Activated B cell treated with CpG ODN at 0.5 μM for 24 hours (primary cell): ENCODE results near the gene AP4S1. TPM values are rescaled to one million over a fixed set of nuclear protein-coding genes. Genes with fewer than 3 reads are reported as not detected.
"Not testable (repeated sequence)": the region's sequence is repeated elsewhere in the genome, so short reads cannot be mapped to it uniquely, and the experiment has no call there.

Experiments
- ATAC-seq: fragments of 200-7000 bp; cut with Tn5 transposase; one replicate; pipeline ENCODE4 v1.10.0; 2021; ENCODE audit warnings: low read depth, mild to moderate bottlenecking, moderate library complexity
- CTCF ChIA-PET: fragments of 350-600 bp; sonication (Branson Sonifier 250); formaldehyde crosslinking; loops from one replicate; lab custom pipeline; 2021; ENCODE audit warnings: antibody characterized with exemption; lab: Charles Lee
- POLR2A ChIA-PET: fragments of 350-600 bp; sonication (Branson Sonifier 250); formaldehyde crosslinking; loops from one replicate; lab custom pipeline; 2021; ENCODE audit warnings: antibody characterized with exemption; lab: Charles Lee
- DNase-seq: peaks from one replicate; pipeline ENCODE4 v3.0.0; 2022
- H3K27ac Mint-ChIP-seq: one replicate; pipeline ENCODE4 v1.8.0; 2020; ENCODE audit warnings: mixed read lengths
- H3K27me3 Mint-ChIP-seq: one replicate; pipeline ENCODE4 v1.8.0; 2021; ENCODE audit warnings: mixed read lengths
- H3K36me3 Mint-ChIP-seq: one replicate; pipeline ENCODE4 v1.8.0; 2021; ENCODE audit warnings: low read depth, mixed read lengths
- H3K4me1 Mint-ChIP-seq: one replicate; pipeline ENCODE4 v1.8.0; 2021; ENCODE audit warnings: mixed read lengths
- H3K4me3 Mint-ChIP-seq: one replicate; pipeline ENCODE4 v1.8.0; 2020; ENCODE audit warnings: mild to moderate bottlenecking, mixed read lengths
- H3K9me3 Mint-ChIP-seq: one replicate; pipeline ENCODE4 v1.8.0; 2020; ENCODE audit warnings: mixed read lengths
- CTCF ChIP-seq: fragments of 200-600 bp; IDR thresholded peaks from one replicate; pipeline ENCODE4 v1.8.0; 2022; ENCODE audit warnings: antibody characterized with exemption, mild to moderate bottlenecking
- intact Hi-C: fragments of 100-400 bp; cut with micrococcal nuclease; formaldehyde crosslinking; loops from one replicate; pipeline ENCODE4 v1.15.1; 2024
- total RNA-seq: library from RNA; stranded (reverse); gene quantifications from 2 replicates; pipeline ENCODE4 v1.2.3, GENCODE V29; 2022

AP4S1 gene
- total RNA-seq, 1 donor from 2014 or later: 14.8 TPM

GRCh38 chr14:31057035-31057434 is 31.6 kb downstream of the AP4S1 start:
- H3K36me3 Mint-ChIP-seq: peaks cover 4% of the 10 kb centered on the region
- intact Hi-C loops: no loop called here
- CTCF ChIA-PET: no interaction called here
- no peaks in the 10 kb centered on the region for H3K27me3 Mint-ChIP-seq
- POLR2A ChIA-PET: no interaction called here
- ATAC-seq (no peak), DNase-seq (no peak)
- H3K4me3 Mint-ChIP-seq: no peak overlapping the region
- H3K4me1 Mint-ChIP-seq: peaks cover 10% of the 10 kb centered on the region
- no peak overlapping the region for H3K27ac Mint-ChIP-seq
- TF ChIP-seq CTCF: no peak
- H3K9me3 Mint-ChIP-seq: no peaks in the 10 kb centered on the region

GRCh38 chr14:31057701-31058364 is 32.4 kb downstream of the AP4S1 start:
- Mint-ChIP-seq H3K27ac (no peak overlapping the region), H3K9me3 (no peaks in the 10 kb centered on the region), H3K36me3 (peaks cover 4% of the 10 kb centered on the region), H3K27me3 (no peaks in the 10 kb centered on the region), H3K4me3 (no peak overlapping the region), H3K4me1 (peaks cover 10% of the 10 kb centered on the region)
- ATAC-seq: no peak
- no peak for DNase-seq
- ChIA-PET CTCF (no interaction called here), POLR2A (interaction anchor here (0.6 kb wide), 1 partner anchor 28 kb away, joined by 3 read pairs; no protein-coding TSS in a partner anchor)
- TF ChIP-seq CTCF: no peak
- intact Hi-C loops: no loop called here

GRCh38 chr14:31059152-31059924 is 33.9 kb downstream of the AP4S1 start:
- intact Hi-C loops: no loop called here
- DNase-seq: no peak
- H3K27ac Mint-ChIP-seq: no peak overlapping the region
- CTCF ChIA-PET: no interaction called here
- no peak for TF ChIP-seq CTCF
- no peak for ATAC-seq
- no peaks in the 10 kb centered on the region for H3K27me3 Mint-ChIP-seq
- H3K4me3 Mint-ChIP-seq: no peak overlapping the region
- POLR2A ChIA-PET: interaction anchor here (0.6 kb wide), 1 partner anchor 37 kb away, joined by 3 read pairs; no protein-coding TSS in a partner anchor
- peaks cover 10% of the 10 kb centered on the region for H3K4me1 Mint-ChIP-seq
- no peaks in the 10 kb centered on the region for H3K36me3 Mint-ChIP-seq
- H3K9me3 Mint-ChIP-seq: no peaks in the 10 kb centered on the region

GRCh38 chr14:31060253-31060875 is 34.9 kb downstream of the AP4S1 start:
- ChIA-PET CTCF (no interaction called here), POLR2A (no interaction called here)
- intact Hi-C loops: no loop called here
- Mint-ChIP-seq H3K4me1 (peaks cover 10% of the 10 kb centered on the region), H3K4me3 (no peak overlapping the region), H3K36me3 (no peaks in the 10 kb centered on the region), H3K27me3 (no peaks in the 10 kb centered on the region), H3K9me3 (no peaks in the 10 kb centered on the region), H3K27ac (no peak overlapping the region)
- ATAC-seq (no peak), DNase-seq (no peak)
- no peak for TF ChIP-seq CTCF

- ATAC-seq, DNase-seq, H3K4me3 Mint-ChIP-seq, H3K27me3 Mint-ChIP-seq, H3K9me3 Mint-ChIP-seq, intact Hi-C loops, CTCF ChIA-PET, H3K27ac Mint-ChIP-seq: not testable (repeated sequence)
- Mint-ChIP-seq H3K4me1 (peaks cover 10% of the 10 kb centered on the region), H3K36me3 (peaks cover 12% of the 10 kb centered on the region)
- POLR2A ChIA-PET: interaction anchor here (0.7 kb wide), 1 partner anchor 273 kb away, joined by 3 read pairs; no protein-coding TSS in a partner anchor
Observed at GRCh38 chr14:31062908-31063307, 37.5 kb downstream of the AP4S1 start.
